Cerebellar cortex (tissue), 1 donor: ENCODE results near the gene NR4A1.
A peak's percentile ranks its signal among the peaks of the same experiment; 100 is the strongest.

ENCODE experiments used
- DNase-seq: peaks from one replicate; pipeline ENCODE4 v3.0.0-alpha.2; 2015; ENCODE audit warnings: low spot score

NR4A1 gene

GRCh38 chr12:52058631-52059361, 7.6 kb downstream of the NR4A1 start:
- no peak for DNase-seq

GRCh38 chr12:52059582-52060497, 8.6 kb downstream of the NR4A1 start:
- DNase-seq, result no peak

- DNase-seq, result no peak
Measured at GRCh38 chr12:52060498-52061177, 9.4 kb downstream of the NR4A1 start.

- no peak for DNase-seq
Measured at GRCh38 chr12:52061470-52062166, 10.4 kb downstream of the NR4A1 start.

- no peak for DNase-seq
Measured at GRCh38 chr12:52062167-52063081, 11.2 kb downstream of the NR4A1 start.

GRCh38 chr12:52063082-52063924, 12.1 kb downstream of the NR4A1 start:
- DNase-seq, result no peak

GRCh38 chr12:52063981-52064649, 12.9 kb downstream of the NR4A1 start:
- no peak for DNase-seq

GRCh38 chr12:52066346-52067080, 15.3 kb downstream of the NR4A1 start:
- no peak for DNase-seq

- DNase-seq, result no peak
Measured at GRCh38 chr12:52067081-52067374, 15.8 kb downstream of the NR4A1 start.

GRCh38 chr12:52069327-52070184, 18.3 kb downstream of the NR4A1 start, which contains the start of gene ATG101:
Gene ATG101, plus strand, starts transcription at chr12:52069978. Its CDS starts 3,673 bp downstream, at chr12:52073651.
- DNase-seq, result peak; percentile 96

GRCh38 chr12:52070185-52070925, 19.1 kb downstream of the NR4A1 start:
- DNase-seq, result no peak

- no peak for DNase-seq
Measured at GRCh38 chr12:52073531-52074381, 22.5 kb downstream of the NR4A1 start.

GRCh38 chr12:52074971-52075724, 23.9 kb downstream of the NR4A1 start:
- DNase-seq, result no peak

- no peak for DNase-seq
Measured at GRCh38 chr12:52076811-52077210, 25.6 kb downstream of the NR4A1 start.

GRCh38 chr12:52078276-52078675, 27.0 kb downstream of the NR4A1 start:
- DNase-seq, result no peak
